HG03159 (cell line): ENCODE data around the gene FRK.
"Not testable (repeated sequence)": the region's sequence is repeated elsewhere in the genome, so short reads cannot be mapped to it uniquely, and the experiment has no call there.

Source experiments
- ATAC-seq: cut with Tn5 transposase; IDR thresholded peaks from one replicate; pipeline ENCODE4 v1.9.1; 2021; ENCODE audit warnings: mild to moderate bottlenecking, moderate library complexity; ENCODE audit not compliant: unreplicated experiment

FRK gene

GRCh38 chr6:115954740-115955139 lies 106.0 kb downstream of the FRK start:
- no peak for ATAC-seq

DNA sequence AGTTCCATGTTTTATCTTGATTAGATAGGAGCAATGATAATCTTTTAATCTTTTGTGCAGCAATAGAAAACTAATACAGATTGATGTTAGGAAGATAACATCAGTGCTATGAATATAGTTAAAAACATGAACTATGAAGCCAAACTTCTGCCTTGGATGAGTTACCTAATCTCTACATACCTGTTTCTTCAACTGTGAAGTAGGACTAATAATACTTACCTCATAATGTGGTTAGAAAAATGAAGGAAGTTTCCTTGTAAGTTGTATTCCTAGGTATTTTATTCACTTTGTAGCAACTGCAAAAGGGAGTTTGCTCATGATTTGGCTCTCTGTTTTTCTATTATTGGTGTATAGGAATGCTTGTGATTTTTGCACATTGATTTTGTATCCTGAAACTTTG lies 111.9 kb downstream of the FRK start:
- ATAC-seq, result no peak

DNA sequence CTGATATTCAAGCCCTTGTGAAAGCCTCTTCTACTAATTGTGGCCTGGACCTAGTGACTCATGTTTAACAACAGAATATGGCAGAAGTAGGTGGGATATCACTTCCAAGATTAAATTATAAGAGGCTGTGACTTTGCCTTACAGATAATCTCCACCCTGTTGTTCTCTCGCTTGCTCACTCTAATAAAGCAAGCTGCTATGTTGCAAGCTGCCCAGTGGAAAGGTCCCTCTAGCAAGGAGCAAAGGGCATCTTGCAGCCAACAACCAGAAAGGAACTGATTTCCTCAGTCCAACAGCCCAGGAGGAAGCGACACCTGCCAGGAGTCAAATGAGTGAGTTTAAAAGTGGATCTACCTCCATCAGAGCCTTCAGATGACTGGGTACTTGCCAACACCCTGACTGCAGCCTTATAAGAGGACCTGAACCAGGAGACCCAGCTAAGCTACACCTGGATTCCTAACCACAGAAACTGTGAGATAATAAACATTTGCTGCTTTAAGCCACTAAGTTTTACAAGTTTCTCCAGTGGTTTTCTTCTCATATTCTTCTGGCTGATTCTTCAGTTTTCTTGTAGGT lies 112.6 kb downstream of the FRK start:
- ATAC-seq, result no peak

DNA sequence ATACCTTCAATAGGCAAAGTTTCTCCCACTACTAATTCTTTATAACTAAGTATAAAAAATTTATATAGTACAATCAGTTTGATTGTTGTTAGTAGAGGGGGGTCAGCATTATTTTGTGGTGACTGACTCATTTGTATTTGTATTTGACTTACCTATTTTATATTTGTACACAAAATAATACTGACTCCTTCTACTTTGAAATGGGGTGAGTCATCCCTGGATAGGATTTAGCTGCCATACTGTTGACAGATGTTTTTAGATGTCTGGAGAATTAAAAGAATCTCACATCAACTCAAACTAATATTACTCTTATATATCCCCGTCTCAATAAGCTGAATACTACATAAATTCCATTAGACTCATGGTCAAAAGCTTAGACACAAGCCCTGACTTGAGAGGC lies 114.9 kb downstream of the FRK start:
- no peak for ATAC-seq

- ATAC-seq, result no peak
Measured at GRCh38 chr6:115945306-115945705, 115.4 kb downstream of the FRK start.

GRCh38 chr6:115944829-115945228 lies 115.9 kb downstream of the FRK start:
- not testable (repeated sequence) for ATAC-seq

DNA sequence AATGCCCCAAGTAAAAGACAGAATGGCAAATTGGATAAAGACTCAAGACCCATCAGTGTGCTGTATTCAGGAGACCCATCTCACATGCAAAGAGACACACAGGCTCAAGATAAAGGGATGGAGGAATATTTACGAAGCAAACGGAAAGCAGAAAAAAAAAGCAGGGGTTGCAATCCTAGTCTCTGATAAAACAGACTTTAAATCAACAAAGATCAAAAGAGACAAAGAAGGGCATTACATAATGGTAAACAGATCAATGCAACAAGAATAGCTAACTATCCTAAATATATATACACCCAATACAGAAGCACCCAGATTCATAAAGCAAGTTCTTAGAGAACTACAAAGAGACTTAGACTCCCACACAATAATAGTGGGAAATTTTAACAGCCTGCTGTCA lies 123.2 kb downstream of the FRK start:
- ATAC-seq, result not testable (repeated sequence)

DNA sequence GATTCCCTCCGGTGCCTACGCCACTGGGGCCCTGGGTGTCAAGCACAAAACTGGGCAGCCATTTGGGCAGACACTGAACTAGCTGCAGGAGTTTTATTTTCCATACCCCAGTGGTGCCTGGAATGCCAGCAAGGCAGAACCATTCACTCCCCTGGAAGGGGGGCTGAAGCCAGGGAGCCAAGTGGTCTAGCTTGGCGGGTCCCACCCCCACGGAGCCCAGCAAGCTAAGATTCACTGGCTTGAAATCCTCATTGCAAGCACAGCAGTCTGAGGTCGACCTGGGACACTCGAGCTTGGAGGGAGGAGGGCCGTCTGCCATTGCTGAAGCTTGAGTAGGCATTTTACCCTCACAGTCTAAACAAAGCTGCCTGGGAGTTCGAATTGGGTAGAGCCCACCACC lies 125.3 kb downstream of the FRK start:
- no peak for ATAC-seq

GRCh38 chr6:115934829-115935228 lies 125.9 kb downstream of the FRK start:
- ATAC-seq, result no peak

GRCh38 chr6:115934145-115934544 lies 126.5 kb downstream of the FRK start:
- no peak for ATAC-seq

DNA sequence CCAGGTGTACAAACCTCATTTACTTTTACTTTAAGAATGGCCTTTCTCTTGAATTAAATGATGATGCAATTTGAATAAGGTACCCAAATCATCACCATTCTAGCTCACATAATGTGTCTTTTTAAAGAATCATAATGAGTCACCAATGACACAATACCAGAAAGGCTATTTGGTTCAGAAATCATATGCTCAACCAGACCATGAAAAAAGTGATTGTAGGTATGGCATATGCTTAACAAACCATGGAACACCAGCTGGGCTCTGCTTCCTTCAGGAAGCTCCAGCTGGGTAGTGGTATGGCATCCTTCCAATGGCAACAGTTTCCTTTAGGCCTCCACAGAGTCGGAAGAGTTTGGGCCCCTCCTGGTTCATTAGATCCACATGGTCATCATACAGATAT lies 128.2 kb downstream of the FRK start:
- ATAC-seq, result peak; percentile 74

DNA sequence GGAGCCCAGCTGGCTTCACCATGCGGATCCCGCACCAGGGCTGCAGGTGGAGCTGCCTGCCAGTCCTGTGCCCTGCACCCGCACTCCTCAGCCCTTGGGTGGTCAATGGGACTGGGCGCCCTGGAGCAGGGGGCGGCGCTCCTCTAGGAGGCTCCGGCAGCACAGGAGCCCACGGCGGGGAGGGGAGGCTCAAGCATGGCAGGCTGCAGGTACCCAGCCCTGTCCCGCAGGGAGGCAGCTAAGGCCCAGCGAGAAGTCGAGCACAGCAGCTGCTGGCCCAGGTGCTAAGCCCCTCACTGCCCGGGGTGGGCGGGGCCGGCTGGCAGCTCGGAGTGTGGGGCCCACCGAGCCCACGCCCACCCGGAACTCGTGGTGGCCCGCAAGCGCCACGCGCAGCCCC lies 132.7 kb downstream of the FRK start:
- not testable (repeated sequence) for ATAC-seq

DNA sequence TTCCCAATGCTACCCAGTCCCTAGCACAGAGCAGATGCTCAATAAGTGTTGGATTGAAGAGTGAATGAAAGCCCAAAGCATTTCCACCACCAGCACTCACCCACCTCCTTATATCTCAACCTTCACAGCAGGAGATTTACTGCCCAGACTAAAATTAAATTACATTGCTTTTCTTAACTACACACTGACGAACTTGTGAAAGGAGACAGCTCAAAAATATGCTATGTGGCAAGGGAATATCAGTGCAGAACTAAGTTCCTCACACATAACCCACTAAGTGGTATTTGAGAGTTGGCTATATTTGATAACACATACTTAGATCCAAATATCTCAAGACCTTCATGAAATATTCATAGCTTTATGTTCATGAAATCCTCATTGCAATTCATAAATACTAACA lies 137.7 kb downstream of the FRK start:
- no peak for ATAC-seq

- ATAC-seq, result no peak
Measured at GRCh38 chr6:115914098-115914497, 146.6 kb downstream of the FRK start.

- ATAC-seq, result no peak
Measured at GRCh38 chr6:115909923-115910546, 150.7 kb downstream of the FRK start.

DNA sequence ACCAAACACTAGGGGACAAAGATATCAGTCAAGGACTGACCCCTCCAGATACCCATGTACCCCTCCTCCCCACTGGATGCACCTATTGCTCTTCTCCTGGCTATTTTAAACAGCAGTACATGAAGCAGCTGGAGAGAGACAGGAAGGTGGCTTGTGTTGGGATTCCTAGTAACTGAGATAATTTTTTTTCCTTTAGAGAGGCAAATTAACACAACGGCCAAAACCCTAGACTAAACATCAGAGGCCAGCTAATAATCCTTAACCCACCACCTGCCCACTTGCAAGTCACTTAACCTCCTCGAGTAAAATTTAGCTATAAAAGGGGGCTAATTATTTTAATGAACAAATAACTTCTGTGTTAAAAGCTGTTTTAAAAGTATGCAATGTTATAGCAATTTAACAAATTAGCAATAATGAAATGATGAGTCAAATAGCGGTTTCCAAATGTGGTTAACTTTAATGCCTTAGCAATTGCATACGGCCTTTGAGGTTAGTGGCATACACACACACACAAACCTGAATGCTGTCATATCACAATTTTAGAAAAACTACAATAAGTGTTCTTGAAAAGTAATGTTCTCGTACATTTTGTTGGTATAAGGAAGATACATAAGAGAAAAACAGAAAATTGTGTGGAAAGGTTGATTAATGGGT lies 151.7 kb downstream of the FRK start:
- no peak for ATAC-seq

- no peak for ATAC-seq
Measured at GRCh38 chr6:115905471-115905870, 155.2 kb downstream of the FRK start.

- no peak for ATAC-seq
Measured at GRCh38 chr6:115902436-115902835, 158.3 kb downstream of the FRK start.

- no peak for ATAC-seq
Measured at GRCh38 chr6:115901896-115902295, 158.8 kb downstream of the FRK start.

DNA sequence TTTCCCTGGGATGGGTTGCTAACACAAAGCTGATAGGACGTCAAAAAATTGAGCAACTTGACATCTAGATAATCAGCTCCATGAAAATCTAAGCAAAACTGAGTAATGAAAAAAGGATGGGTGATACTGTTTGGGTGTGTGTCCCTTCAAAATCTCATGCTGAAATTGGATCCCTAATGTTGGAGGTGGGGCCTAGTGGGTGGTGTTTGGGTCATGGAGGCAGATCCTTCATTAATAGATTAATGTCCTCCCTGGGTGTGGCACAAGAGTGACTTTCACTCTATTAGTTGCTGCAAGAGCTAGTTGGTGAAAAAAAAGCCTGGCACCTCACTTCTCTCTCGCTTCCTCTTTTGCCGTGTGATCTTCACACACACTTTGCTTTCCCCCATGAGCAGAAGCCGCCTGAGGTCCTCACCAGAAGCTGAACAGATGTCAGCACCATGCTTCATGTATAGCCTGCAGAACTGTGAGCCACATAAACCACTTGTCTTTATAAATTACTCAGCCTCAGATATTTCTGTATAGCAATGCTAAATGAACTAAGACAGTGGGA lies 160.9 kb downstream of the FRK start:
- peak; percentile 75 for ATAC-seq

DNA sequence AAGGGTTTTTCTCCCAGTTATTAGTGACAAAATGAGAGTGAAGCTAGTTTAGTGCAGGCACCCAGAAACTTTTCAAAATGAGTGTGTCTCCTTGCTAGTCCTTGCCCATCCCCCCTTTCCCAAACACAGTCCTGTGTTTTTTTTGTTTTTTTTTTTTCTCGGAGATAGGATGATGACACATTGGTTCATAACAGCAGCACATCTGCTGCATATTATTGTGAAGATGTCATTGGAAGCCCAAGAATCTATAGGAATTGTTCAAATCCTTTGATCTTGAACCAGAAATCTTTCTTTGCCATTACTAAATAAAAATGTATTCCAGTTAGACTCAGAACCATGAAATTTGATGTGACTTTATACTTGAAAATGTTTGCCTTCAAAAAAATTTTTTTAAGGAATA lies 162.4 kb downstream of the FRK start:
- ATAC-seq, result no peak

- peak; percentile 54 for ATAC-seq
Measured at GRCh38 chr6:115896538-115897129, 164.1 kb downstream of the FRK start.
